NCI-H128 (cell line): ENCODE measurements around the gene FBXO28.
"Not testable (repeated sequence)": the region's sequence is repeated elsewhere in the genome, so short reads cannot be mapped to it uniquely, and the experiment has no call there.

ENCODE experiments used
- DNase-seq: peaks from one replicate; lab custom pipeline; 2025; ENCODE audit not compliant: unreplicated experiment; lab: John Stamatoyannopoulos, UW

Gene FBXO28

GRCh38 chr1:224113918-224114786, at the start of gene FBXO28:
Gene FBXO28, plus strand, starts transcription at chr1:224114111. Its CDS starts 19 bp downstream, at chr1:224114130.
- peak; percentile 95 for DNase-seq

GRCh38 chr1:224064150-224064549, 49.8 kb upstream of the FBXO28 start:
- no peak for DNase-seq

- DNase-seq: no peak
These were observed 48.5 kb upstream of the FBXO28 start for GRCh38 chr1:224065455-224065854.

- DNase-seq: no peak
These were observed 46.7 kb upstream of the FBXO28 start for GRCh38 chr1:224067207-224067606.

GRCh38 chr1:224067621-224068457, 46.1 kb upstream of the FBXO28 start:
- no peak for DNase-seq

GRCh38 chr1:224068458-224069072, 45.3 kb upstream of the FBXO28 start:
- no peak for DNase-seq

GRCh38 chr1:224069138-224069537, 44.8 kb upstream of the FBXO28 start:
- DNase-seq: no peak

GRCh38 chr1:224070521-224070920, 43.4 kb upstream of the FBXO28 start:
- no peak for DNase-seq

GRCh38 chr1:224076407-224076806, 37.5 kb upstream of the FBXO28 start:
- no peak for DNase-seq

- not testable (repeated sequence) for DNase-seq
These were observed 34.3 kb upstream of the FBXO28 start for GRCh38 chr1:224079644-224080043.

GRCh38 chr1:224080115-224080774, 33.7 kb upstream of the FBXO28 start:
- no peak for DNase-seq

- DNase-seq: no peak
These were observed 32.3 kb upstream of the FBXO28 start for GRCh38 chr1:224081604-224082003.

- DNase-seq: no peak
These were observed 31.8 kb upstream of the FBXO28 start for GRCh38 chr1:224082146-224082545.

GRCh38 chr1:224084867-224085266, 29.0 kb upstream of the FBXO28 start:
- DNase-seq: no peak

- no peak for DNase-seq
These were observed 28.3 kb upstream of the FBXO28 start for GRCh38 chr1:224085421-224086108.

GRCh38 chr1:224087286-224087794, 26.6 kb upstream of the FBXO28 start:
- no peak for DNase-seq

- no peak for DNase-seq
These were observed 24.3 kb upstream of the FBXO28 start for GRCh38 chr1:224089583-224089982.

- DNase-seq: no peak
These were observed 23.8 kb upstream of the FBXO28 start for GRCh38 chr1:224090116-224090515.

- DNase-seq: no peak
These were observed 21.8 kb upstream of the FBXO28 start for GRCh38 chr1:224092111-224092510.

GRCh38 chr1:224092601-224093000, 21.3 kb upstream of the FBXO28 start:
- no peak for DNase-seq
